Measurements from ENCODE around the gene DDX23. TPM values are rescaled to one million over a fixed set of nuclear protein-coding genes. Genes with fewer than 3 reads are reported as not detected.

Gene DDX23
- total RNA-seq, 1 experiment from 2014 or later = 135 TPM

DNA sequence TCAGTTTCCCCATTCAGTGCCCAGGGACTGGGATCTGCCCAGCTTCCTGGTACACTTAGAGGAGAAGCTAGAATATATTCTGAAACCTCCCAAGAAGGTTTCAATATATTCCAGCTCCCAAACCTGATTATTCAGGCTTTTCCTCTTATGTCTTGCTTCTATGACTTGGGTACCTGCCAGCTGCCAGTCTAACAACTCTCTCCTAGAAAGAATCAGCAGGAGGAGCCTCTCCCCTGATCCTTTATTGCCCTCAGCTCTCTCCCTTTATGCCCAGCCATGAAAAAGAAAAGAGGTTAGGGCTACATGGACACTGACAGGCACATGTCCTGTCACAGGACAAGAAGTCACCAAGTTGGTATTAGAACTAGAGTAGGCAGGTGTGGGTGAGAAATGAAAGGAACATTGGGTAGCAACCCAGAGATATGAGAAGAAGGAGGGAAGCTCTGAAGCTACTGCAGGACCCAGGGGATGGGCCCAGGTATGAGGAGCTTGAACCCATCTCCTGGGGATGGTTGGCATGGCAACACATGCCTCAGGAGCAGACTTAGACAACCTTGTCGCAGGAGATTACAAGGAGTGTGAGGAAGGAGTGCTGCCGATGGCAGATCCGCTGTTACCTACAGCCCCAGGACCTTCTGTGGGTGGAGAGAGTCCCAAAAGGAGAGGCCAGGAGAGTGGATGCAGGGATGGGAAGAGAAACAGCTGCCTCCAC, 35.7 kb downstream of the DDX23 start:
- CTCF ChIA-PET = interaction anchor here (0.6 to 1.7 kb wide), 4 partner anchors 37 to 1074 kb away, joined by 3 to 20 read pairs (median 6); no protein-coding TSS in a partner anchor

DNA sequence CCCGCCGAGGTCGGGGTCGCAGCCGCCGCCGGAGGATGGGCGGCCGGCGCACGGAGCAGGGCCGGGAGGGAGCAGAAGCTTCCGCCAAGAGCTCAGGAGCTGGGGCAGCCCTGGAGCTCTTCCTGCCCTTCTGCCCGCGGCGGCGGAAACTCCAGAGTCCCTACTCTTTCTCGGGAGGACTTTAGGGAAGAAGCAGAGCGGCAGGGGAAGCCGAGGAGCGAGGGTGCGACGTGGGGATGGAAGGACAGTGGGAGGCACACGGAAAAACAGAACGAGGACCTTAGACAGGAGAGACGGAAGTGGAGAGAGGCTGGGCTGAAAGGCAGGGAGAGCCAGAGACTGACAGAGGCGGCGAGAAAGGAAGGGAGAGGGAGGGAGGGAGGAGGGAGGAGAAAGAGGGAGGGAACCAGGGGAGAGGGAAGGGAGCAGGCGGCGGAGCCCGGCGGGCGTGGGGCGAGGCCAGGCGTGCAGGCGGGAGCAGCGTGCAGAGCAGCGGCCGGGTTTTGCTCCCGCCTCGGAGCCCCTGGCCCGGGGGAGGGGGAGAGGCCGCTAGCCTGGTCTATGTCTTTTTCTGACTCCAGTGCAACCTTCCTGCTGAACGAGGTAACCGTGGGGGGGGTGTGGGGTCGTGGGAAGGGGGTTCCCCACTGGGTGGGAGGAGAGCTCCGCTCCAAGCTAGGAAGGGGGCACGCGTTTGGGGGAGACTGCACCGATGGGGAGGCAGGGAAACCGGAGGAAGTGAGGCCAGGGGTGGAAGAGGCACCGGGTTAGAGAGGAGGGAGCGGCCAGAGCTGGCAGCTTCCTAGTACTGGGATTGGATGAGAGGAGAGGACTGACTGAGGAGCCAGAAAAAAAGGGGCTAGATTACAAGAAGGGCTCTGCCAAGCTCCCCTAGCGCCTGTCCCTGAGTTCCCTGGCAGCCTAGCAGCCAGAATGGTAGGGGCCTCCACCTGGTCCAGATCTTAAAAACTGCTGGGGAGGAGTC, 36.5 kb downstream of the DDX23 start:
- DNase-seq (ENCODE audit: low spot score) = peak; percentile 92
- H3K36me3 ChIP-seq (ENCODE audit: insufficient read depth, low read length, poor library complexity, severe bottlenecking) = no peaks in the 10 kb centered on the region

More for the DNA sequence above, 35.7 kb downstream of the DDX23 start:
- no peak for DNase-seq (ENCODE audit: low spot score)
- TF ChIP-seq, protein P1, sequence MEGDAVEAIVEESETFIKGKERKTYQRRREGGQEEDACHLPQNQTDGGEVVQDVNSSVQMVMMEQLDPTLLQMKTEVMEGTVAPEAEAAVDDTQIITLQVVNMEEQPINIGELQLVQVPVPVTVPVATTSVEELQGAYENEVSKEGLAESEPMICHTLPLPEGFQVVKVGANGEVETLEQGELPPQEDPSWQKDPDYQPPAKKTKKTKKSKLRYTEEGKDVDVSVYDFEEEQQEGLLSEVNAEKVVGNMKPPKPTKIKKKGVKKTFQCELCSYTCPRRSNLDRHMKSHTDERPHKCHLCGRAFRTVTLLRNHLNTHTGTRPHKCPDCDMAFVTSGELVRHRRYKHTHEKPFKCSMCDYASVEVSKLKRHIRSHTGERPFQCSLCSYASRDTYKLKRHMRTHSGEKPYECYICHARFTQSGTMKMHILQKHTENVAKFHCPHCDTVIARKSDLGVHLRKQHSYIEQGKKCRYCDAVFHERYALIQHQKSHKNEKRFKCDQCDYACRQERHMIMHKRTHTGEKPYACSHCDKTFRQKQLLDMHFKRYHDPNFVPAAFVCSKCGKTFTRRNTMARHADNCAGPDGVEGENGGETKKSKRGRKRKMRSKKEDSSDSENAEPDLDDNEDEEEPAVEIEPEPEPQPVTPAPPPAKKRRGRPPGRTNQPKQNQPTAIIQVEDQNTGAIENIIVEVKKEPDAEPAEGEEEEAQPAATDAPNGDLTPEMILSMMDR (conservative IDR thresholded peaks at IDR 0.05; ENCODE audit: low read depth, low read length) = no peak
- TF ChIP-seq EZH2 (IDR thresholded peaks at IDR 0.05; ENCODE audit: borderline replicate concordance, low read depth, low read length, poor library complexity, severe bottlenecking) = no peak
- POLR2A ChIA-PET (ENCODE audit: low non-redundant PET) = interaction anchor here (0.6 kb wide), 1 partner anchor 141 kb away, joined by 7 read pairs; the partner anchor contains the start of gene ARF3
- Histone ChIP-seq H3K4me1 (ENCODE audit: insufficient read depth, low read length, poor library complexity, severe bottlenecking) (peaks cover 26% of the 10 kb centered on the region), H3K4me3 (ENCODE audit: low read depth, low read length, poor library complexity, severe bottlenecking) (peak overlapping the region; percentile 68), H3K9me3 (ENCODE audit: low read depth, low read length, poor library complexity, severe bottlenecking) (no peaks in the 10 kb centered on the region), H3K36me3 (ENCODE audit: insufficient read depth, low read length, poor library complexity, severe bottlenecking) (no peaks in the 10 kb centered on the region), H3K27ac (ENCODE audit: low read depth, low read length, poor library complexity, severe bottlenecking) (no peak overlapping the region), H3K27me3 (replicated peaks; ENCODE audit: insufficient read depth, low read depth, low read length, poor library complexity) (no peaks in the 10 kb centered on the region)
- intact Hi-C loops (cut with micrococcal nuclease; ENCODE audit: unreplicated experiment) = no loop called here
- no TSS peak for BruUV-seq (replicated peaks)

More for the DNA sequence above, 36.5 kb downstream of the DDX23 start:
- CTCF ChIA-PET = interaction anchor here (0.8 to 1.7 kb wide), 4 partner anchors 26 to 75 kb away, joined by 3 to 20 read pairs (median 6); no protein-coding TSS in a partner anchor
- Histone ChIP-seq H3K4me1 (ENCODE audit: insufficient read depth, low read length, poor library complexity, severe bottlenecking) (peaks cover 26% of the 10 kb centered on the region), H3K9me3 (ENCODE audit: low read depth, low read length, poor library complexity, severe bottlenecking) (no peaks in the 10 kb centered on the region), H3K27ac (ENCODE audit: low read depth, low read length, poor library complexity, severe bottlenecking) (peak overlapping the region; percentile 54), H3K4me3 (ENCODE audit: low read depth, low read length, poor library complexity, severe bottlenecking) (peak overlapping the region; percentile 68), H3K27me3 (replicated peaks; ENCODE audit: insufficient read depth, low read depth, low read length, poor library complexity) (no peaks in the 10 kb centered on the region)
- BruUV-seq (replicated peaks) = no TSS peak
- POLR2A ChIA-PET (ENCODE audit: low non-redundant PET) = interaction anchor here (0.6 kb wide), 1 partner anchor 142 kb away, joined by 7 read pairs; the partner anchor contains the start of gene ARF3
- intact Hi-C loops (cut with micrococcal nuclease; ENCODE audit: unreplicated experiment) = no loop called here
- TF ChIP-seq, protein P1 (conservative IDR thresholded peaks at IDR 0.05; ENCODE audit: low read depth, low read length) = no peak
- no peak for TF ChIP-seq EZH2 (IDR thresholded peaks at IDR 0.05; ENCODE audit: borderline replicate concordance, low read depth, low read length, poor library complexity, severe bottlenecking)
